GM19455 (cell line): ENCODE measurements around the gene GRPEL2.
"Not testable (repeated sequence)": the region's sequence is repeated elsewhere in the genome, so short reads cannot be mapped to it uniquely, and the experiment has no call there.

Experiments
- ATAC-seq: cut with Tn5 transposase; IDR thresholded peaks from one replicate; pipeline ENCODE4 v1.9.1; 2021; ENCODE audit not compliant: unreplicated experiment

GRPEL2 gene

GRCh38 chr5:149392718-149393117 is 47.4 kb downstream of the GRPEL2 start:
- no peak for ATAC-seq

- ATAC-seq = not testable (repeated sequence)
These were observed 49.7 kb downstream of the GRPEL2 start for GRCh38 chr5:149394996-149395395.

GRCh38 chr5:149397530-149397929 is 52.2 kb downstream of the GRPEL2 start:
- no peak for ATAC-seq

- ATAC-seq = not testable (repeated sequence)
These were observed 53.5 kb downstream of the GRPEL2 start for GRCh38 chr5:149398747-149399266.

GRCh38 chr5:149399775-149400174 is 54.5 kb downstream of the GRPEL2 start:
- ATAC-seq = no peak

- ATAC-seq = no peak
These were observed 55.0 kb downstream of the GRPEL2 start for GRCh38 chr5:149400304-149400703.

- no peak for ATAC-seq
These were observed 55.8 kb downstream of the GRPEL2 start for GRCh38 chr5:149401051-149401450.

GRCh38 chr5:149402291-149402690 is 57.0 kb downstream of the GRPEL2 start:
- ATAC-seq = no peak
